HG02678 (cell line): Measurements from ENCODE around the gene L1TD1.
"Not testable (repeated sequence)": the region's sequence is repeated elsewhere in the genome, so short reads cannot be mapped to it uniquely, and the experiment has no call there.

ENCODE experiments used
- ATAC-seq: cut with Tn5 transposase; IDR thresholded peaks from one replicate; pipeline ENCODE4 v1.9.1; 2021; ENCODE audit warnings: mild to moderate bottlenecking, moderate library complexity; ENCODE audit not compliant: unreplicated experiment

The L1TD1 gene

GRCh38 chr1:62233926-62234450, 39.3 kb downstream of the L1TD1 start:
- ATAC-seq, result no peak

GRCh38 chr1:62234688-62235087, 40.0 kb downstream of the L1TD1 start:
- ATAC-seq, result no peak

- no peak for ATAC-seq
Measured at GRCh38 chr1:62235576-62235975, 40.9 kb downstream of the L1TD1 start.

- no peak for ATAC-seq
Measured at GRCh38 chr1:62237361-62237760, 42.7 kb downstream of the L1TD1 start.

GRCh38 chr1:62237950-62238374, 43.3 kb downstream of the L1TD1 start:
- ATAC-seq, result no peak

GRCh38 chr1:62238507-62238906, 43.9 kb downstream of the L1TD1 start:
- ATAC-seq, result no peak

GRCh38 chr1:62239652-62240403, 45.2 kb downstream of the L1TD1 start:
- not testable (repeated sequence) for ATAC-seq

- no peak for ATAC-seq
Measured at GRCh38 chr1:62240651-62241370, 46.2 kb downstream of the L1TD1 start.

GRCh38 chr1:62241371-62242131, 46.9 kb downstream of the L1TD1 start:
- no peak for ATAC-seq

GRCh38 chr1:62244380-62244779, 49.7 kb downstream of the L1TD1 start:
- not testable (repeated sequence) for ATAC-seq

GRCh38 chr1:62245201-62245600, 50.6 kb downstream of the L1TD1 start:
- ATAC-seq, result no peak

GRCh38 chr1:62247391-62248168, 52.9 kb downstream of the L1TD1 start:
- ATAC-seq, result no peak

GRCh38 chr1:62250126-62250726, 55.6 kb downstream of the L1TD1 start:
- ATAC-seq, result no peak

GRCh38 chr1:62259551-62259950, 64.9 kb downstream of the L1TD1 start:
- no peak for ATAC-seq

GRCh38 chr1:62260688-62261087, 66.0 kb downstream of the L1TD1 start:
- no peak for ATAC-seq
